H9 (cell line): Measurements from ENCODE around the gene PLCB1. TPM values are rescaled to one million over a fixed set of nuclear protein-coding genes. Genes with fewer than 3 reads are reported as not detected.

Source experiments
- DNase-seq: peaks from one replicate; pipeline ENCODE4 v3.0.0-alpha.2; 2017
- H2AFZ ChIP-seq: one replicate; pipeline ENCODE4 v1.6.1; 2013; ENCODE audit warnings: mild to moderate bottlenecking, low read length, control low read depth, moderate library complexity
- H2AK5ac ChIP-seq: 2 replicates; pipeline ENCODE4 v1.6.1; 2013; ENCODE audit warnings: low read length, control low read depth, mixed read lengths; ENCODE audit not compliant: insufficient read length
- H2BK120ac ChIP-seq: one replicate; pipeline ENCODE4 v1.6.1; 2013; ENCODE audit warnings: low read depth, mild to moderate bottlenecking, low read length, control low read depth, inconsistent platforms; ENCODE audit not compliant: poor library complexity, severe bottlenecking
- H2BK12ac ChIP-seq: 2 replicates; pipeline ENCODE4 v1.6.1; 2013; ENCODE audit warnings: low read length, control low read depth, mixed read lengths, low read depth; ENCODE audit not compliant: insufficient read length
- H2BK15ac ChIP-seq: 2 replicates; pipeline ENCODE4 v1.6.1; 2013; ENCODE audit warnings: low read depth, low read length, control low read depth
- H2BK20ac ChIP-seq: one replicate; pipeline ENCODE4 v1.6.1; 2013; ENCODE audit warnings: low read depth, mild to moderate bottlenecking, low read length, control low read depth, inconsistent platforms; ENCODE audit not compliant: poor library complexity, severe bottlenecking
- H2BK5ac ChIP-seq: 2 replicates; pipeline ENCODE4 v1.6.1; 2013; ENCODE audit warnings: low read length, control low read depth, mixed read lengths; ENCODE audit not compliant: insufficient read length
- H3K14ac ChIP-seq: 2 replicates; pipeline ENCODE4 v1.6.1; 2013; ENCODE audit warnings: low read length, control low read depth; ENCODE audit not compliant: insufficient read depth
- H3K18ac ChIP-seq: 2 replicates; pipeline ENCODE4 v1.6.1; 2013; ENCODE audit warnings: low read depth, mild to moderate bottlenecking, mixed read lengths, low read length, control low read depth; ENCODE audit not compliant: insufficient read length
- H3K23ac ChIP-seq: 2 replicates; pipeline ENCODE4 v1.6.1; 2013; ENCODE audit warnings: low read length, control low read depth, mixed read lengths, low read depth; ENCODE audit not compliant: insufficient read length
- H3K23me2 ChIP-seq: 2 replicates; pipeline ENCODE4 v1.6.1; 2013; ENCODE audit warnings: low read depth, mild to moderate bottlenecking, mixed read lengths, low read length, control low read depth; ENCODE audit not compliant: insufficient read length, poor library complexity, severe bottlenecking
- H3K27ac ChIP-seq: 2 replicates; pipeline ENCODE4 v1.5.1; 2013; ENCODE audit warnings: low read length, control low read depth, mixed read lengths, low read depth; ENCODE audit not compliant: insufficient read length
- H3K27me3 ChIP-seq: 2 replicates; pipeline ENCODE4 v1.6.1; 2013; ENCODE audit warnings: low read length, control low read depth, inconsistent platforms; ENCODE audit not compliant: insufficient read depth
- H3K4ac ChIP-seq: 2 replicates; pipeline ENCODE4 v1.6.1; 2013; ENCODE audit warnings: low read depth, mild to moderate bottlenecking, control low read depth, inconsistent platforms, low read length, moderate library complexity
- H3K4me1 ChIP-seq: 2 replicates; pipeline ENCODE4 v1.6.1; 2013; ENCODE audit warnings: low read length, control low read depth, inconsistent platforms; ENCODE audit not compliant: insufficient read depth
- H3K4me2 ChIP-seq: 2 replicates; pipeline ENCODE4 v1.6.1; 2013; ENCODE audit warnings: low read length, control low read depth, mixed read lengths; ENCODE audit not compliant: insufficient read length, insufficient read depth
- H3K56ac ChIP-seq: 2 replicates; pipeline ENCODE4 v1.6.1; 2013; ENCODE audit warnings: low read depth, mild to moderate bottlenecking, mixed read lengths, low read length, control low read depth; ENCODE audit not compliant: insufficient read length
- H3K79me1 ChIP-seq: 2 replicates; pipeline ENCODE4 v1.6.1; 2013; ENCODE audit warnings: low read depth, mild to moderate bottlenecking, moderate library complexity, low read length, control low read depth, inconsistent platforms; ENCODE audit not compliant: insufficient read depth, poor library complexity, severe bottlenecking
- H3K79me2 ChIP-seq: 2 replicates; pipeline ENCODE4 v1.6.1; 2013; ENCODE audit warnings: low read length, control low read depth, inconsistent platforms; ENCODE audit not compliant: insufficient read depth
- H3K9ac ChIP-seq: 2 replicates; pipeline ENCODE4 v1.6.1; 2013; ENCODE audit warnings: low read length, control low read depth, mixed read lengths; ENCODE audit not compliant: insufficient read length; ENCODE audit errors: extremely low read depth
- H3K9me3 ChIP-seq: one replicate; pipeline ENCODE4 v1.6.1; 2013; ENCODE audit warnings: low read depth, low read length, inconsistent platforms; ENCODE audit not compliant: control insufficient read depth
- H3T11ph ChIP-seq: one replicate; pipeline ENCODE4 v1.6.1; 2013; ENCODE audit warnings: mild to moderate bottlenecking, low read length, control low read depth, inconsistent platforms
- H4K20me1 ChIP-seq: one replicate; pipeline ENCODE4 v1.6.1; 2013; ENCODE audit not compliant: control insufficient read depth, insufficient read length, insufficient read depth
- H4K5ac ChIP-seq: 2 replicates; pipeline ENCODE4 v1.6.1; 2013; ENCODE audit warnings: low read depth, mild to moderate bottlenecking, mixed read lengths, low read length, control low read depth; ENCODE audit not compliant: insufficient read length
- H4K8ac ChIP-seq: replicated peaks from 2 replicates; pipeline ENCODE4 v1.6.1; 2013; ENCODE audit warnings: low read length, control low read depth, mixed read lengths, low read depth; ENCODE audit not compliant: insufficient read length
- H4K91ac ChIP-seq: 2 replicates; pipeline ENCODE4 v1.6.1; 2013; ENCODE audit warnings: low read depth, mild to moderate bottlenecking, moderate library complexity, mixed read lengths, low read length, control low read depth; ENCODE audit not compliant: insufficient read length
- H3K27ac Mint-ChIP-seq, 3 experiments: 2 replicates in 2 of 3; 3 replicates in 1 of 3; pipeline ENCODE4 v1.8.0; 2020 to 2021; ENCODE audit warnings: mixed read lengths in 3 of 3, mild to moderate bottlenecking in 1 of 3, moderate library complexity in 1 of 3
- H3K27me3 Mint-ChIP-seq: 2 replicates; pipeline ENCODE4 v1.8.0; 2021; ENCODE audit warnings: low read depth, mild to moderate bottlenecking, moderate library complexity, mixed read lengths
- H3K36me3 Mint-ChIP-seq, 3 experiments: 2 replicates in 2 of 3; 3 replicates in 1 of 3; pipeline ENCODE4 v1.8.0; 2020 to 2021; ENCODE audit warnings: low read depth in 3 of 3, mixed read lengths in 3 of 3; ENCODE audit not compliant: insufficient read depth in 1 of 3
- H3K4me1 Mint-ChIP-seq, 2 experiments: 2 replicates each; pipeline ENCODE4 v1.8.0; 2020; ENCODE audit warnings: mixed read lengths in 2 of 2
- H3K4me3 Mint-ChIP-seq, 2 experiments: 2 replicates in 1 of 2; 3 replicates in 1 of 2; pipeline ENCODE4 v1.8.0; 2020 to 2021; ENCODE audit warnings: mild to moderate bottlenecking in 2 of 2, mixed read lengths in 2 of 2, moderate library complexity in 1 of 2
- H3K9me3 Mint-ChIP-seq, 2 experiments: 2 replicates in 1 of 2; 3 replicates in 1 of 2; pipeline ENCODE4 v1.8.0; 2020; ENCODE audit warnings: mild to moderate bottlenecking in 2 of 2, mixed read lengths in 2 of 2, moderate library complexity in 1 of 2
- CTCF ChIP-seq: fragments of 200-600 bp; sonication (generic); conservative IDR thresholded peaks from 3 replicates; pipeline ENCODE4 v1.8.0; 2021; ENCODE audit warnings: antibody characterized with exemption, mild to moderate bottlenecking
- WGBS: extraction: QIAGEN DNeasy Blood & Tissue Kit; methylation state at CpG from one replicate; pipeline ENCODE4 v1.1.7; 2013; ENCODE audit warnings: missing lambda C conversion rate, low lambda C conversion rate, mixed read lengths; ENCODE audit not compliant: insufficient read length; ENCODE audit errors: extremely low coverage; 5-methylcytosine and 5-hydroxymethylcytosine counted together
- total RNA-seq: library from RNA; stranded (reverse); gene quantifications from 2 replicates; pipeline ENCODE4 v1.2.1, GENCODE V29; 2021

PLCB1 gene
- total RNA-seq, 1 experiment from 2014 or later: 11.5 TPM

DNA sequence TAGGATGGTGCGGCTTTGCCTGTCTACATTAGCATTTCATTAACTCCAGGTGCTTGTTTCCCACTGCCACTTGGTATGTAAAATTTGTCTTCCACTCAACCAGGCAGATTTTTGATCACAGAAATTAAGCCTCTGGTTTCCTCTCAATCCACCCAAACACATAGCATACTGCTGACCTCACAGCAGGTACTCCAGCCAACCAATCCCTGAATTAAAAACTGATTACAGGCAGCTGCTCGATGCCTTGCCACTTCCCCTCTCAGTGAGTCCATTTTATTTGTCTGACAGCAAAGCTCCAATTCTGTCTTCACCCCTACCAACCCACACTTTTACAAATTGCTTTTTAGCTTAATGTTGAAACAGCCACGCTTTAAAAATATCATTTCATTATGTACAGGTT is 95.2 kb downstream of the PLCB1 start:
- Mint-ChIP-seq H3K4me1 (peaks cover 4 to 8% of the 10 kb centered on the region in 2 experiments), H3K27ac (peak overlapping the region in 1 of 3 experiments; percentile 50; a peak in 1 of 7 replicates), H3K27me3 (no peaks in the 10 kb centered on the region), H3K36me3 (no peaks in the 10 kb centered on the region), H3K4me3 (no peak overlapping the region), H3K9me3 (no peaks in the 10 kb centered on the region; a peak in 1 of 5 replicates)
- H3K4me1 ChIP-seq: no peaks in the 10 kb centered on the region
- no peak overlapping the region for H3K4me2 ChIP-seq
- H3K27me3 ChIP-seq: no peaks in the 10 kb centered on the region
- H3K23me2 ChIP-seq: no peaks in the 10 kb centered on the region
- H2BK5ac ChIP-seq: no peak overlapping the region
- H3K9me3 ChIP-seq: no peaks in the 10 kb centered on the region
- no peak for TF ChIP-seq CTCF
- H4K8ac ChIP-seq: no peak overlapping the region
- H2BK120ac ChIP-seq: no peak overlapping the region
- H3K56ac ChIP-seq: no peak overlapping the region
- H2AK5ac ChIP-seq: no peak overlapping the region
- H3K9ac ChIP-seq: no peak overlapping the region
- WGBS: no CpG with 5 or more reads among the region's 3 CpGs
- no peak overlapping the region for H3K27ac ChIP-seq
- H3T11ph ChIP-seq: no peak overlapping the region
- no peaks in the 10 kb centered on the region for H4K20me1 ChIP-seq
- no peak overlapping the region for H2BK20ac ChIP-seq
- no peaks in the 10 kb centered on the region for H3K79me1 ChIP-seq
- H4K5ac ChIP-seq: no peak overlapping the region
- H2AFZ ChIP-seq: no peak overlapping the region
- no peak overlapping the region for H4K91ac ChIP-seq
- H3K23ac ChIP-seq: no peak overlapping the region
- no peak overlapping the region for H2BK12ac ChIP-seq
- DNase-seq: no peak
- no peak overlapping the region for H2BK15ac ChIP-seq
- no peak overlapping the region for H3K18ac ChIP-seq
- no peak overlapping the region for H3K14ac ChIP-seq
- no peak overlapping the region for H3K4ac ChIP-seq
- no peaks in the 10 kb centered on the region for H3K79me2 ChIP-seq
